Vagina (tissue), 2 donors: Measurements from ENCODE around the gene LRCH2. TPM values are rescaled to one million over a fixed set of nuclear protein-coding genes. Genes with fewer than 3 reads are reported as not detected.

Experiments used
- DNase-seq, 2 donors: peaks; one replicate each; pipeline ENCODE4 v3.0.0-alpha.2; 2017; ENCODE audit errors: extremely low spot score in 2 of 2
- H3K27ac ChIP-seq: fragments of 200-600 bp; sonication (generic); one replicate; pipeline ENCODE4 v1.5.1; 2019
- H3K27me3 ChIP-seq: fragments of 200-600 bp; sonication (generic); one replicate; pipeline ENCODE4 v1.5.1; 2019
- H3K36me3 ChIP-seq, 2 donors: fragments of 200-600 bp; sonication (generic); one replicate each; pipeline ENCODE4 v1.5.1; 2017 to 2019
- H3K4me1 ChIP-seq: fragments of 200-600 bp; sonication (generic); one replicate; pipeline ENCODE4 v1.5.1; 2019
- H3K4me3 ChIP-seq, 2 donors: fragments of 200-600 bp; sonication (generic); 1 replicate in 1 of 2; 2 replicates in 1 of 2; pipeline ENCODE4 v1.5.1; 2016 to 2019
- H3K9me3 ChIP-seq: fragments of 200-600 bp; sonication (generic); one replicate; pipeline ENCODE4 v1.5.1; 2019
- CTCF ChIP-seq, 3 experiments: fragments of 450-650 bp in 2 of 3; fragments of 200-600 bp in 1 of 3; sonication (generic) in 1 of 3; IDR thresholded peaks; one replicate each; pipeline ENCODE4 v1.5.1; 2017 to 2019; ENCODE audit warnings: antibody characterized with exemption in 3 of 3, mild to moderate bottlenecking in 2 of 3, moderate library complexity in 2 of 3
- POLR2A ChIP-seq, 2 donors: fragments of 450-650 bp; IDR thresholded peaks; one replicate each; pipeline ENCODE4 v1.6.1; 2017; ENCODE audit warnings: antibody characterized with exemption in 2 of 2, mild to moderate bottlenecking in 2 of 2, moderate library complexity in 2 of 2
- POLR2AphosphoS5 ChIP-seq, 2 donors: sonication (generic); formaldehyde crosslinking; IDR thresholded peaks; one replicate each; pipeline ENCODE4 v1.9.0; 2017; ENCODE audit warnings: antibody characterized with exemption in 2 of 2, mild to moderate bottlenecking in 2 of 2, low read depth in 1 of 2; ENCODE audit not compliant: insufficient read depth in 1 of 2
- intact Hi-C: fragments of 100-400 bp; cut with DNase I; formaldehyde crosslinking; loops from one replicate; pipeline ENCODE4 v1.15.1; 2023
- total RNA-seq: library from RNA; depleted of rRNA; stranded (reverse); fragments of >200 nt; gene quantifications from one replicate; pipeline ENCODE4 v1.2.3, GENCODE V29; 2016

The LRCH2 gene
- total RNA-seq, 1 donor from 2014 or later: 10.1 TPM

GRCh38 chrX:115190636-115191489 is 43.0 kb downstream of the LRCH2 start:
- TF ChIP-seq POLR2AphosphoS5 (IDR thresholded peaks at IDR 0.05; ENCODE audit: insufficient read depth in 1 of 2, low read depth in 1 of 2) (no peak), POLR2A (IDR thresholded peaks at IDR 0.05) (no peak), CTCF (IDR thresholded peaks at IDR 0.05) (no peak)
- DNase-seq: no peak

GRCh38 chrX:115189646-115190635 is 44.0 kb downstream of the LRCH2 start:
- no peaks in the 10 kb centered on the region for H3K4me1 ChIP-seq
- H3K9me3 ChIP-seq: no peaks in the 10 kb centered on the region
- H3K36me3 ChIP-seq: no peaks in the 10 kb centered on the region
- intact Hi-C loops: no loop called here
- no peak for DNase-seq
- TF ChIP-seq CTCF (IDR thresholded peaks at IDR 0.05) (no peak), POLR2AphosphoS5 (IDR thresholded peaks at IDR 0.05; ENCODE audit: insufficient read depth in 1 of 2, low read depth in 1 of 2) (no peak), POLR2A (IDR thresholded peaks at IDR 0.05) (no peak)
- no peak overlapping the region for H3K27ac ChIP-seq
- no peak overlapping the region for H3K4me3 ChIP-seq
- H3K27me3 ChIP-seq: no peaks in the 10 kb centered on the region

More at GRCh38 chrX:115190636-115191489, 43.0 kb downstream of the LRCH2 start:
- H3K27me3 ChIP-seq: no peaks in the 10 kb centered on the region
- no peaks in the 10 kb centered on the region for H3K36me3 ChIP-seq
- no peak overlapping the region for H3K4me3 ChIP-seq
- intact Hi-C loops: no loop called here
- no peaks in the 10 kb centered on the region for H3K9me3 ChIP-seq
- H3K4me1 ChIP-seq: no peaks in the 10 kb centered on the region
- H3K27ac ChIP-seq: no peak overlapping the region

GRCh38 chrX:115189110-115189509 is 44.8 kb downstream of the LRCH2 start, which contains the start of gene RBMXL3:
TSS of gene RBMXL3 (plus strand) at chrX:115189410. CDS start at chrX:115189442, 32 bp downstream.
- no peak for DNase-seq
- Histone ChIP-seq H3K4me1 (no peaks in the 10 kb centered on the region), H3K27ac (no peak within 1 kb of the TSS), H3K27me3 (no peaks in the 10 kb centered on the region), H3K9me3 (no peaks in the 10 kb centered on the region), H3K4me3 (no peak within 1 kb of the TSS), H3K36me3 (no peaks in the 10 kb centered on the region)
- TF ChIP-seq POLR2AphosphoS5 (IDR thresholded peaks at IDR 0.05; ENCODE audit: insufficient read depth in 1 of 2, low read depth in 1 of 2) (no peak), CTCF (IDR thresholded peaks at IDR 0.05) (no peak), POLR2A (IDR thresholded peaks at IDR 0.05) (no peak)
- intact Hi-C loops: no loop called here

- intact Hi-C loops: no loop called here
- Histone ChIP-seq H3K27me3 (no peaks in the 10 kb centered on the region), H3K4me1 (no peaks in the 10 kb centered on the region), H3K36me3 (no peaks in the 10 kb centered on the region), H3K9me3 (no peaks in the 10 kb centered on the region), H3K4me3 (no peak overlapping the region), H3K27ac (no peak overlapping the region)
- no peak for TF ChIP-seq POLR2AphosphoS5 (IDR thresholded peaks at IDR 0.05; ENCODE audit: insufficient read depth in 1 of 2, low read depth in 1 of 2)
- TF ChIP-seq CTCF (IDR thresholded peaks at IDR 0.05): no peak
- TF ChIP-seq POLR2A (IDR thresholded peaks at IDR 0.05): no peak
- no peak for DNase-seq
Observed at GRCh38 chrX:115183980-115184379, 49.9 kb downstream of the LRCH2 start.
